ENCODE measurements around the gene PHACTR3. TPM values are rescaled to one million over a fixed set of nuclear protein-coding genes. Genes with fewer than 3 reads are reported as not detected.

PHACTR3 gene
- total RNA-seq, 1 experiment from 2014 or later = 0.63 TPM

GRCh38 chr20:59670786-59671492 lies 66.6 kb downstream of the PHACTR3 start:
- no peak for DNase-seq (ENCODE audit: low read depth)

- DNase-seq (ENCODE audit: low read depth) = no peak
These were observed 67.5 kb downstream of the PHACTR3 start for GRCh38 chr20:59671661-59672471.

DNA sequence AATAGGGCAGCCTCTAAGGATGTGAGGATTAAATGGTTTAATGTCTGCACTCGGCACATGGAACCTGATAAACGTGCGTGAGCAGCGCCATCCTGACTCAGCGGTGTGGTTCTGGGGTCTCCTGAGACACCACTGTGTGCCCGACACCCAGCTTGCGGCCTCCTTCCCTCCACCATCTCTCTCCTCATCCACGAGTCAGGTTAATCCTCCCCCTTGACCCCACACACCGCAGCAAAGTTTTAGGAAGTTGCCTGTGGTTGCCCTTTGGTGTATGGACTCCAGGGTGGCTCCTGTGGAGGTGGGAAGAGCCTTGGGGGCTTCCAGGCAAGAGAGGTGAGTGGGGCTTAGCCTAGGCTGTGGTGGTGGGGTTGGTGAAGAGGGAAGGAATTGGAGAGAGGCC lies 68.2 kb downstream of the PHACTR3 start:
- no peak for DNase-seq (ENCODE audit: low read depth)

GRCh38 chr20:59673288-59673997 lies 69.1 kb downstream of the PHACTR3 start:
- no peak for DNase-seq (ENCODE audit: low read depth)

DNA sequence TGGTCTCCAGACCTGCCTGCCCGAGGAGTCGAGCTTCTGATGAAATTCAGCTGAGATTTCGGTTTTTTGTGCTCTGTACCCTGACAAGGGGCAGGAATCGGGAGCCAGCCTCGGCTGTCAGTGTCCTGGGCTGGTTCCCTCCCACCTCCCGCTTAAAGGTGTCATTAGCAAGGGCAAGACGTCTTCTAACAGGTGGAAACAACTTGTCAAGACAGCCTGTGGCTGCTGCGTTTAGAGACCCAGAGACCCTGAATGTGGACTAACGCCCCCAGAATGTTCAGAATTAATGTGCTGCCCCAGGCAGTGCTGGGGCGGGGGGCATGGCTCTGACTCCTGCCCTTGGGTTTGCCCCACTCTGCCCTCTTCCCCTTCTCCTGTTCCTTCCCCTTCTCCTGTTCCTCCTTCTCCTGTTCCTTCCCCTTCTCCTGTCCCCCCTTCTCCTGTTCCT lies 69.7 kb downstream of the PHACTR3 start:
- DNase-seq (ENCODE audit: low read depth) = no peak

DNA sequence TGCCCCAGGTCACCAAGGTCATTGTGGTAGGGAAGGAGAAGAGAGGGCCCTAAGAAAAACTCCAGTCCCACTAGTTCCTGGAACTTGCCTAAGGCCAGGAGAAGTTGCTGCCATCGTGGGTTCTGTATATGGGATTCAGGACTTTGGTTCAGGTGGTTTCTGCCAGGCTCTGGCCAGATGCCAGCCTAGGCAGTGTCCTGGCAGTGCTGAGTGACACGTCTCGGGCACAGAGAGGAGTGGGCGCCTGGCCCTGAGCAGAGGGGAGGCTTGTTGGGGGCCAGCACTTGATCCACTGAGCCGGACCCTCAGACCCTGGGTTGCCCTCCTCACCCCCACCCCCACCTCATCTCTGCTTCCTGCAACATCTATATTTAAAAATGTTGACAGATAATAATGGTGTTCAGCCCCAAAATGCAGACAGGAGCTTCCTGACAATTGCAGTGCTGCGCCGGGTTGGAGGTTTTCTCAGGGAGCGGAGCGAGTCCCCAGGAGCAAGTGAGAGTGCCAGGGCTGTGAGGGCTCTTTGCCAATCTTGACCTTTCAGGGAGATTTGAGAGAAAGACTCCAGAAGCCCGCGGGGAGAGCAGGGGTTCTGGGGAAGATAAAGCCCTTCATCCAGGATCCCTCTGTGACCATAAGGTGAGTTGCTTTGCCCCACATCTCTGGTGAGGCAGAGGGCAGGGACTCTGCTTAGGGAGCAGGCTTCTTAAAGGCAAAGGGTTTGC lies 71.9 kb downstream of the PHACTR3 start:
- DNase-seq (ENCODE audit: low read depth) = no peak

- no peak for DNase-seq (ENCODE audit: low read depth)
These were observed 72.5 kb downstream of the PHACTR3 start for GRCh38 chr20:59676851-59677182.

DNA sequence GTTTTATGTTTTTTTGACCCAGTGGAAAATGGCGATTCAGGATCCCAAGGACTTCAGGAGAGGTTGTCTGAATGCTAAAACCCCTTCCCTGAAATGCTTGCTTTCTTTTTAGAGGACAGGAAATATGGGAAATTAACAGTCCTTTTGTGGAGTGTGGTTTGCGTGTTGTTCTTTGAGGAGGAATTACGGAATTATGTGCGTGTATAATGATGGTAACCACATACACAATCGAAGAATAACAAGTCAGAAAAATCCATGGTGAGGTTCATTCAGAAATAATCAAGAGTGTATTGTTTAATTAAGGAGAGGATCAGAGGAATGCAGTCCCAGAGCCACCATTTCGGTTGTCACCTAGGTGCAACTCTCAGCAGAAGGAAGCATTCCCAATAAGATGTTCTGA lies 73.2 kb downstream of the PHACTR3 start:
- no peak for DNase-seq (ENCODE audit: low read depth)

DNA sequence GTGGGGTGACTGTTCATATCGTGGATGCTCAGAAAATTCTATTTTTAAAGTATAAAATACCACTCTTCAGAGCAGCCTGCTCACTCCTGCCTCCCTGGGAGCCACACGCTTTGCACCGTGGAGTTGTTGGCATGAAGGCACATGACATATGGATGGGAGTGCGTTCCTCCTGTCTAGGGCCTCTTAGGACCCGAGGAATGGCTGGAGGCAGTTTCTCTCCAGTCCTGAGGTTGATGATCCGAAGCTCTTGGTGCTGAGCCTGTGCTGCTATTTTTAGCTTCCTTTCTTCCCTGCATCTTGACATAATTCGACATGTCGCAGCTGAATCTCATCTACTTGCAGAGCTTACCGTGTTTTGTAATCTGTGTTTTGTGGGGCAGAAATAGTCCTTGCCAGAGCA lies 73.9 kb downstream of the PHACTR3 start:
- no peak for DNase-seq (ENCODE audit: low read depth)

GRCh38 chr20:59678951-59679350 lies 74.6 kb downstream of the PHACTR3 start:
- DNase-seq (ENCODE audit: low read depth) = no peak

- DNase-seq (ENCODE audit: low read depth) = no peak
These were observed 75.9 kb downstream of the PHACTR3 start for GRCh38 chr20:59680148-59680650.

DNA sequence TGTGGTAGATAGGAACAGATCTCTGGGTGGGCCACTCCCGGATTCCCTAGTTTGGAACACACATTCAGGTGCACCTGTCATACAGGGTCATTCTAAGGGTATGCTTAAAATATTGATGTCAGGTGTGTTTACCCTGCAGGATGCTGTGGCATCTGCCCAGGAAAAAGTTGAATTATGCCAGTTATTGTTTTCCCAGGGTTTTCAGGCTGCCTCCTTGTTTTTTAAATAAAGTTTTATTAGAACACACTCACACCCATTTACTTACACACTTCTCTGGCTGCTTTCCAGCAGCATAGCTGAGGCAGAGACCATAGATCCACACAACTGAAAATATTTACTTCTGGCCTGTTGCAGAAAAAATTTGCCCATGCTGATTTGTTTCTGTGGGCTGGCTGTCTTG lies 76.5 kb downstream of the PHACTR3 start:
- no peak for DNase-seq (ENCODE audit: low read depth)

- DNase-seq (ENCODE audit: low read depth) = no peak
These were observed 78.3 kb downstream of the PHACTR3 start for GRCh38 chr20:59682603-59683002.

GRCh38 chr20:59683181-59683580 lies 78.8 kb downstream of the PHACTR3 start:
- no peak for DNase-seq (ENCODE audit: low read depth)

- DNase-seq (ENCODE audit: low read depth) = no peak
These were observed 80.4 kb downstream of the PHACTR3 start for GRCh38 chr20:59684685-59685242.

GRCh38 chr20:59686404-59687346 lies 82.3 kb downstream of the PHACTR3 start:
- DNase-seq (ENCODE audit: low read depth) = no peak

- DNase-seq (ENCODE audit: low read depth) = no peak
These were observed 84.0 kb downstream of the PHACTR3 start for GRCh38 chr20:59688356-59688755.

DNA sequence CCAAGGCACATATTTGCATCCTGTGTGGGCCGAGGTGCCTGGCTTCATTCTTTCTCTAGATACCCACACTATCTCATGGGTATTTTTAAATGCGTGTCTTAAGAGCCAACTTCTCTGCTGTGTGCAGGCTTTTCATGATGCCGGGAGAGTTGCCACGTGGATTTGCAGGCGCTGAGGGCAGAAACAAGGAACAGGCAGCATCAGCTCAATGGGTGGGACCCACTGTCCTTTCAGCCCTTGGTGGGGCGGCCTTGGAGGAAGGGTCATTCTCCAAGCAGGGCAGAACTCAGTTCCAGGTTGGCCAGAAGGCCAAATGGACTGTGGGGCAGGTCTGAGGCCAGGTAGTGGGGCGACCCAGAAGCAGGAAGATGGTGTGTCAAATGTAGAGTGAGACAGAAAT lies 84.7 kb downstream of the PHACTR3 start:
- DNase-seq (ENCODE audit: low read depth) = no peak

DNA sequence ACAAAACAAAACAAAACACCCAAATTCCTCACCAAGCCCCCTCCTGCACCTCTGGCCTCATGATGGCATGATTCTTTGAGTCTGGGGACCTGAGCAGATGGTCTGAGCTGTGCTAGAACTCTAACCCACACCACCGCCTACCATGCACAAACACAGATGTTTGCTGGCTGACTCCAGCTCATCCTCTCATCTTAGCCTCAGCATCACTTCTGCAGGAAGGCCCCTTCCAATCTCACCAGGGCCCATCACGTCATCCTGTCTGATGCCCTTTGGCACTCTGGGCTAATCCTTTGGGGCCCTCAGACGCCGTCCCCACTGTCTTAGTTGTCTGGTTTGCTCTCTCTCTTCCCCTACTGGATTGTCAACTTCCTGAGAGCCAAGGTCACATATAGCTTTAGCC lies 85.8 kb downstream of the PHACTR3 start:
- DNase-seq (ENCODE audit: low read depth) = no peak

DNA sequence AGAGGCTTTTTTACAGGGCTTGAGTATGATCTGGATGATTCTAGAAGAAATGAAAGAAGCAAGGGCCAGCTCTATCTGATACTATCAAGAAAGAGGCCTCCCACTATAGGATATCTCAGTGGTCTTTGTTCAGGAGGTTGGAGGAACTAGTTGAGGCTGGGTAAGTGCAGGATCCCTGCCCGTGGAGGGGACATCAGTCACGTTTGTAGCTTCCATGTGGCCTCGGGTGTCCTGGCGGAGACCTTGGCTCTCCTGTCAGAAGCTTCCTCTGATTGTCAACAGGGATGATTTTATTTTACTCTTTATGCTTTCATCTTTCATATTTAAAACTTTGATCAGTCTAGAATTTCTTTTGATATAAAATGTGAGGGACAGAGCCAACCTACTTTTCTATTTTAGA lies 86.6 kb downstream of the PHACTR3 start:
- DNase-seq (ENCODE audit: low read depth) = no peak
